HepG2 (cell line): ENCODE measurements around the gene TMEM164. TPM values are rescaled to one million over a fixed set of nuclear protein-coding genes. Genes with fewer than 3 reads are reported as not detected.

Source experiments
- ATAC-seq: fragments of 200-7000 bp; cut with Tn5 transposase; 3 replicates; pipeline ENCODE4 v1.9.1; 2020; ENCODE audit warnings: mild to moderate bottlenecking, moderate library complexity
- BruUV-seq: library from RNA; stranded (reverse); fragments of 400-500 nt; replicated peaks from 2 replicates; lab custom pipeline; 2021; lab: Mats Ljungman, UMichigan
- CTCF ChIA-PET: fragments of 300-600 bp; formaldehyde crosslinking; extraction: SDS; loops from one replicate; lab custom pipeline; 2021; ENCODE audit warnings: low total read pairs, inconsistent platforms, low intra/inter-chr PET ratio; lab: Yijun Ruan, JAX
- POLR2A ChIA-PET: fragments of 350-600 bp; sonication (Branson Sonifier 250); formaldehyde crosslinking; loops from one replicate; lab custom pipeline; 2020; ENCODE audit warnings: antibody characterized with exemption, inconsistent platforms; lab: Yijun Ruan, JAX
- DNase-seq: peaks from one replicate; pipeline ENCODE4 v3.0.0-alpha.2; 2015; ENCODE audit warnings: low spot score
- FAIRE-seq: peaks from 3 replicates; lab custom pipeline; 2011; peaks lifted over from hg19 to GRCh38; lab: Jason Lieb, UNC
- H2AFZ ChIP-seq: one replicate; pipeline ENCODE4 v1.6.1; 2011; ENCODE audit warnings: low read length, inconsistent platforms
- H3K27ac ChIP-seq: fragments of 300-600 bp; 3 replicates; pipeline ENCODE4 v1.8.0; 2011; ENCODE audit warnings: mixed run types, mild to moderate bottlenecking, mixed read lengths, low read length, inconsistent platforms; ENCODE audit not compliant: insufficient read depth; ENCODE audit errors: extremely low read length
- H3K27me3 ChIP-seq, 2 experiments: fragments of 200-600 bp in 1 of 2; 2 replicates in 1 of 2; 3 replicates in 1 of 2; pipeline versions ENCODE4 v1.6.0 to v1.8.0; 2011; ENCODE audit warnings: low read length in 2 of 2, mild to moderate bottlenecking in 2 of 2, moderate library complexity in 2 of 2, inconsistent platforms in 1 of 2; ENCODE audit not compliant: insufficient read depth in 2 of 2, control insufficient read depth in 1 of 2
- H3K36me3 ChIP-seq, 2 experiments: fragments of 200-600 bp in 1 of 2; replicated peaks in 1 of 2; 2 replicates in 1 of 2; 3 replicates in 1 of 2; pipeline versions ENCODE4 v1.5.1 to v1.8.0; 2011; ENCODE audit warnings: low read length in 2 of 2, inconsistent platforms in 1 of 2; ENCODE audit not compliant: insufficient read depth in 2 of 2, control insufficient read depth in 1 of 2
- H3K4me1 ChIP-seq: 2 replicates; pipeline ENCODE4 v1.5.1; 2012; ENCODE audit warnings: low read length, inconsistent platforms; ENCODE audit not compliant: insufficient read depth
- H3K4me2 ChIP-seq: 2 replicates; pipeline ENCODE4 v1.6.0; 2011; ENCODE audit warnings: low read depth, low read length, inconsistent platforms
- H3K4me3 ChIP-seq, 3 experiments: fragments of 200-600 bp in 1 of 3; sonication (generic), shearing (Covaris generic) in 1 of 3; replicated peaks in 1 of 3; 2 replicates each; pipeline ENCODE4 v1.5.1; 2011 to 2016; ENCODE audit warnings: low read length in 3 of 3, inconsistent platforms in 2 of 3, low read depth in 2 of 3, mild to moderate bottlenecking in 2 of 3, control low read depth in 1 of 3, mixed read lengths in 1 of 3; ENCODE audit not compliant: insufficient read depth in 1 of 3
- H3K79me2 ChIP-seq: one replicate; pipeline ENCODE4 v1.6.1; 2011; ENCODE audit warnings: low read length, inconsistent platforms; ENCODE audit not compliant: insufficient read depth
- H3K9ac ChIP-seq: 2 replicates; pipeline ENCODE4 v1.6.0; 2011; ENCODE audit warnings: mild to moderate bottlenecking, low read depth, low read length, inconsistent platforms; ENCODE audit not compliant: insufficient read depth
- H3K9me3 ChIP-seq: 2 replicates; pipeline ENCODE4 v1.5.1; 2012; ENCODE audit warnings: mild to moderate bottlenecking, low read length
- H4K20me1 ChIP-seq: 2 replicates; pipeline ENCODE4 v1.6.0; 2011; ENCODE audit warnings: inconsistent platforms, mild to moderate bottlenecking, low read length, moderate library complexity; ENCODE audit not compliant: insufficient read depth
- CENPT ChIP-seq: sonication (generic); formaldehyde crosslinking; IDR thresholded peaks from 2 replicates; pipeline ENCODE4 v1.8.0; 2022; ENCODE audit warnings: low read depth, mild to moderate bottlenecking, moderate library complexity, missing genetic modification reagents
- CHD4 ChIP-seq: fragments of 200-600 bp; sonication (generic); IDR thresholded peaks from 2 replicates; pipeline ENCODE4 v1.7.0; 2017; ENCODE audit warnings: mild to moderate bottlenecking, low read length, borderline replicate concordance
- FOXJ3 ChIP-seq: sonication (generic); formaldehyde crosslinking; IDR thresholded peaks from 2 replicates; pipeline ENCODE4 v1.4.0; 2020; ENCODE audit warnings: missing genetic modification reagents, mild to moderate bottlenecking, borderline replicate concordance
- IRF1 ChIP-seq: sonication (generic); formaldehyde crosslinking; IDR thresholded peaks from 2 replicates; pipeline ENCODE4 v1.4.0; 2020; ENCODE audit warnings: low read depth, mild to moderate bottlenecking, missing genetic modification reagents
- JDP2 ChIP-seq: sonication (generic); formaldehyde crosslinking; IDR thresholded peaks from 2 replicates; pipeline ENCODE4 v1.8.1; 2022; ENCODE audit warnings: missing genetic modification reagents, borderline replicate concordance
- LCORL ChIP-seq, 2 experiments: fragments of 450-650 bp in 1 of 2; sonication (generic) in 1 of 2; formaldehyde crosslinking in 1 of 2; IDR thresholded peaks; 2 replicates each; pipeline versions ENCODE4 v1.5.0 to v1.6.1; 2017 to 2020; ENCODE audit warnings: antibody characterized with exemption in 1 of 2, missing genetic modification reagents in 1 of 2
- LRRFIP1 ChIP-seq: sonication (generic); formaldehyde crosslinking; conservative IDR thresholded peaks from 2 replicates; pipeline ENCODE4 v1.4.0; 2020; ENCODE audit warnings: missing genetic modification reagents
- NR2F2 ChIP-seq: IDR thresholded peaks from 2 replicates; pipeline ENCODE4 v1.6.1; 2012; ENCODE audit warnings: low read depth, inconsistent platforms, borderline replicate concordance
- RCOR2 ChIP-seq: IDR thresholded peaks from 2 replicates; pipeline ENCODE4 v1.6.1; 2016; ENCODE audit warnings: missing biosample characterization, missing genetic modification reagents
- SALL2 ChIP-seq: sonication (generic); formaldehyde crosslinking; IDR thresholded peaks from 2 replicates; pipeline ENCODE4 v1.8.1; 2023; ENCODE audit warnings: mild to moderate bottlenecking, missing genetic modification reagents, inconsistent platforms
- SPEN ChIP-seq: sonication (generic); formaldehyde crosslinking; IDR thresholded peaks from 2 replicates; pipeline ENCODE4 v1.5.1; 2020; ENCODE audit warnings: low read depth, mild to moderate bottlenecking, missing genetic modification reagents
- YEATS4 ChIP-seq: sonication (generic); formaldehyde crosslinking; IDR thresholded peaks from 2 replicates; pipeline ENCODE4 v1.4.0; 2020; ENCODE audit warnings: missing genetic modification reagents, borderline replicate concordance
- ZNF276 ChIP-seq: sonication (generic); formaldehyde crosslinking; IDR thresholded peaks from 2 replicates; pipeline ENCODE4 v1.4.0; 2020; ENCODE audit warnings: mild to moderate bottlenecking, low read depth, missing genetic modification reagents
- ZNF576 ChIP-seq: sonication (generic); formaldehyde crosslinking; IDR thresholded peaks from 2 replicates; pipeline ENCODE4 v1.4.0; 2020; ENCODE audit warnings: mild to moderate bottlenecking, missing genetic modification reagents
- ZNF746 ChIP-seq: sonication (generic); formaldehyde crosslinking; IDR thresholded peaks from 2 replicates; pipeline ENCODE4 v1.8.0; 2022; ENCODE audit warnings: mild to moderate bottlenecking, missing genetic modification reagents
- ZNF790 ChIP-seq: sonication (generic); formaldehyde crosslinking; IDR thresholded peaks from 2 replicates; pipeline ENCODE4 v1.8.0; 2022; ENCODE audit warnings: missing genetic modification reagents, mild to moderate bottlenecking, borderline replicate concordance
- ZNF879 ChIP-seq: sonication (generic); formaldehyde crosslinking; IDR thresholded peaks from 2 replicates; pipeline ENCODE4 v1.8.1; 2023; ENCODE audit warnings: missing genetic modification reagents
- WGBS: methylation state at CpG from one replicate; pipeline ENCODE4 v1.1.6; 2017; ENCODE audit warnings: low lambda C conversion rate; 5-methylcytosine and 5-hydroxymethylcytosine counted together
- in situ Hi-C: cut with HindIII; loops from 2 replicates; pipeline ENCODE4 v1.10.0; 2017; ENCODE audit warnings: low pct_unique_long_range_greater_than_20kb; ENCODE audit not compliant: extremely low pct_ligation_motif_present
- intact Hi-C: fragments of 100-400 bp; cut with micrococcal nuclease; formaldehyde crosslinking; loops from one replicate; pipeline ENCODE4 v1.10.0; 2022; ENCODE audit not compliant: unreplicated experiment
- polyA plus RNA-seq, 8 experiments: library from polyadenylated mRNA; depleted of rRNA in 3 of 8; stranded (reverse) in 7 of 8; unstranded in 1 of 8; fragments of >200 nt; fragmentation: Illumina TruSeq in 4 of 8; extraction: Trizol in 4 of 8; gene quantifications; 2 replicates each; pipeline versions ENCODE4 v1.2.1 to v1.2.3, GENCODE V29; 2011 to 2016; ENCODE audit warnings: low read depth in 4 of 8, missing spikeins in 1 of 8, mixed read lengths in 1 of 8; ENCODE audit not compliant: insufficient read depth in 1 of 8
- total RNA-seq, 5 experiments: library from RNA; depleted of rRNA; stranded (reverse); fragments of >200 nt; fragmentation: Illumina TruSeq; extraction: Trizol; gene quantifications; 2 replicates each; pipeline ENCODE4 v1.2.3, GENCODE V29; 2016; ENCODE audit warnings: low read depth in 1 of 5

The TMEM164 gene
- total and polyA plus RNA-seq, 2 of the 13 experiments (the other 11 are each of a cell fraction or from before 2014, with no cell fraction given) = 5.8 to 13.2 TPM

- TF ChIP-seq LCORL (IDR thresholded peaks at IDR 0.05) = no peak
- no peak for TF ChIP-seq LCORL (CRISPR knock-in tag; IDR thresholded peaks at IDR 0.05)
- no peak for TF ChIP-seq YEATS4 (CRISPR knock-in tag)
- no peak for TF ChIP-seq SPEN (CRISPR knock-in tag)
- no peak for TF ChIP-seq CENPT (CRISPR knock-in tag)
- TF ChIP-seq LRRFIP1 (CRISPR knock-in tag) = no peak
- no peak for TF ChIP-seq ZNF576 (CRISPR knock-in tag)
- no peak for TF ChIP-seq JDP2 (CRISPR knock-in tag)
- TF ChIP-seq FOXJ3 (CRISPR knock-in tag) = no peak
- no peak for TF ChIP-seq ZNF790 (CRISPR knock-in tag)
- no peak for TF ChIP-seq ZNF879 (CRISPR knock-in tag)
Observed at GRCh38 chrX:110052303-110052702, 49.4 kb downstream of the TMEM164 start (continued).

GRCh38 chrX:110053453-110053852, 50.5 kb downstream of the TMEM164 start:
- H3K79me2 ChIP-seq = no peaks in the 10 kb centered on the region
- DNase-seq (no peak), ATAC-seq (no peak), FAIRE-seq (no peak)
- in situ Hi-C loops (no loop called here), intact Hi-C loops (no loop called here)
- no peaks in the 10 kb centered on the region for H3K27me3 ChIP-seq
- ChIA-PET POLR2A (no interaction called here), CTCF (no interaction called here)
- no TSS peak for BruUV-seq
- no peaks in the 10 kb centered on the region for H3K9me3 ChIP-seq
- H3K4me1 ChIP-seq = no peaks in the 10 kb centered on the region
- no peaks in the 10 kb centered on the region for H3K36me3 ChIP-seq
- no peaks in the 10 kb centered on the region for H4K20me1 ChIP-seq
- H3K9ac ChIP-seq = no peak overlapping the region
- no peak overlapping the region for H2AFZ ChIP-seq
- no peak overlapping the region for H3K27ac ChIP-seq
- no peak overlapping the region for H3K4me2 ChIP-seq
- no peak overlapping the region for H3K4me3 ChIP-seq
- WGBS = 100% methylated on average over 1 of the region's 1 CpG
- TF ChIP-seq ZNF276 (CRISPR knock-in tag) (no peak), NR2F2 (no peak), SALL2 (no peak), IRF1 (CRISPR knock-in tag) (no peak), ZNF746 (no peak), RCOR2 (no peak), CHD4 (no peak)
